Prostate gland (tissue), 2 donors: ENCODE data around the gene HIP1R.

Source experiments
- POLR2AphosphoS5 ChIP-seq: sonication (generic); formaldehyde crosslinking; IDR thresholded peaks from one replicate; pipeline ENCODE4 v1.6.1; 2017; ENCODE audit warnings: antibody characterized with exemption
- TF ChIP-seq, protein P1 (sequence below), 4 experiments: fragments of 200-600 bp in 2 of 4; fragments of 450-650 bp in 2 of 4; sonication (generic) in 2 of 4; IDR thresholded peaks; 1 replicate in 3 of 4; 2 replicates in 1 of 4; pipeline ENCODE4 v1.5.1; 2016 to 2019; ENCODE audit warnings: antibody characterized with exemption in 4 of 4, mild to moderate bottlenecking in 2 of 4, moderate library complexity in 2 of 4

DNA sequence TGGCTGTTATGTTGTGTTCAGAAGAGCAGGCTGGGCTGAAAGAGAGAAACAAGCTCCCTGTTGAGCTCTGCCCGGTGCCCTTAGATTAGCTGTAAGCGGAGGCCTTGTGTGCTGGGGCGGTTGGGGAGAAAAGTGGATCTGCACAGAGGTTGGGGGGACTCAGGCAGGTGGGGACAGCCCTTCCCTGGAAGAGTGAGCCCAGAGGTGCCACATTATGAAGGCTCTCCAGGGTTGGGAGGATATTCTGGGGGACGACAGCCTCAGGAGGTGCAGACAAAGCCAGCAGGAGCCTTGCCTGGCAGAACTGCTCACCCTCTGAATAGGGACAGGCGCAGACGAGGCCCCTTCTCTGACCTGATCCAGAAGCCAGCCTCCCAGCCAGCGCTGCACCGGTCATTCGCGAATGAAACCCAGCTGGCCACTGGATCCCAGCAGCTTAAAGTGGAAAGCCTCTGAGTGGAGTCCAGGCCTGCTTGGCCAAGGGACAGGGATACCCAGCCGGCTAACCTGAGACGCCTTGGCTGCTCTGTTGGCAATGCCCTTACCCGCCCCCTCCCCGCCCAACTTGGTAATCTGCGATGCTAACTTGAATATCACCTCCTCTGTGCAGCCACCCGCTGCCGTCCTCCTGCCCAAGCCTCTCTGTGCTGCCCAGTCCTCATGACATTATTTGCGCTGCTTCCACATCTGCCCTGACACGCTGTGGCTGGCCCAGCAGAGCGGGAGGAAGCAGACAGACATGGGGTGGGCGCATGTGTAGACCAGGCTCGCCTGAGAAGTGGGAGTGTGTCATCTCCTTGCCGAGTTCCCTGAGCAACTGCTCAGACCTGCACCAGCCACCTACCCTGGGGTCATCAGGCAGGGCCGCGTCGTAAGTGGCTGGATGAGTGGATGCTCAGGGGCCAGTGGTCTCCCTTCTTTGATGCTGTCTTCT, 5.6 kb downstream of the HIP1R start:
- TF ChIP-seq, protein P1, sequence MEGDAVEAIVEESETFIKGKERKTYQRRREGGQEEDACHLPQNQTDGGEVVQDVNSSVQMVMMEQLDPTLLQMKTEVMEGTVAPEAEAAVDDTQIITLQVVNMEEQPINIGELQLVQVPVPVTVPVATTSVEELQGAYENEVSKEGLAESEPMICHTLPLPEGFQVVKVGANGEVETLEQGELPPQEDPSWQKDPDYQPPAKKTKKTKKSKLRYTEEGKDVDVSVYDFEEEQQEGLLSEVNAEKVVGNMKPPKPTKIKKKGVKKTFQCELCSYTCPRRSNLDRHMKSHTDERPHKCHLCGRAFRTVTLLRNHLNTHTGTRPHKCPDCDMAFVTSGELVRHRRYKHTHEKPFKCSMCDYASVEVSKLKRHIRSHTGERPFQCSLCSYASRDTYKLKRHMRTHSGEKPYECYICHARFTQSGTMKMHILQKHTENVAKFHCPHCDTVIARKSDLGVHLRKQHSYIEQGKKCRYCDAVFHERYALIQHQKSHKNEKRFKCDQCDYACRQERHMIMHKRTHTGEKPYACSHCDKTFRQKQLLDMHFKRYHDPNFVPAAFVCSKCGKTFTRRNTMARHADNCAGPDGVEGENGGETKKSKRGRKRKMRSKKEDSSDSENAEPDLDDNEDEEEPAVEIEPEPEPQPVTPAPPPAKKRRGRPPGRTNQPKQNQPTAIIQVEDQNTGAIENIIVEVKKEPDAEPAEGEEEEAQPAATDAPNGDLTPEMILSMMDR (IDR thresholded peaks at IDR 0.05): no peak
- no peak for TF ChIP-seq POLR2AphosphoS5
